ENCODE results near the gene TACR1. TPM values are rescaled to one million over a fixed set of nuclear protein-coding genes. Genes with fewer than 3 reads are reported as not detected.

The TACR1 gene
- total and polyA plus RNA-seq, 2 of the 13 experiments (the other 11 are each of a cell fraction or from before 2014, with no cell fraction given): not detected

DNA sequence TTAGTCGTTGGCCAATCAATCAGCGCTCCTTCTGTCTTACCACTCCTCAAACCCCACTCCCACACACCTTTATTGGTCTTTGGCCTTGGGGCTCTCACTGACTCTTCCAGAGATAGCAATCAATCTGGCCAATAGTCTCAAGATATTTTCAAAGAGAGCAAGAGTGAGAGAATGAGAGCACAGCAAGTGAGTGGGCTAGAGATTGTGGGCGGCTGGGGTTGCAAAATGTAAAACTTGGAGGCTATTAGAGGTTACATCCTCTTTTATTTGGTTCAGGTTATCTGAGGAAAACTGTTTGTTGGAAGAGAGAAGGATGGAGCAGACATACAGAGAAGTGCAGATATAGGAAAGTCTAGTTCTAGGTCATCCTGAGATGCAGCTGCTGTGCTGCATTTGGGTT is 32.8 kb downstream of the TACR1 start:
- peaks cover 4% of the 10 kb centered on the region for H3K4me1 ChIP-seq (ENCODE audit: insufficient read depth, low read length)
- no peak overlapping the region for H3K27ac ChIP-seq (ENCODE audit: extremely low read length, insufficient read depth, low read length)
- intact Hi-C loops (cut with micrococcal nuclease; ENCODE audit: unreplicated experiment) (no loop called here), in situ Hi-C loops (cut with HindIII; ENCODE audit: extremely low pct_ligation_motif_present, low pct_unique_long_range_greater_than_20kb) (no loop called here)
- FAIRE-seq (no peak), DNase-seq (ENCODE audit: low spot score) (no peak), ATAC-seq (no peak)
- no peaks in the 10 kb centered on the region for H3K27me3 ChIP-seq (ENCODE audit: control insufficient read depth in 1 of 2, insufficient read depth in 2 of 2, low read length in 2 of 2)
- ChIA-PET POLR2A (no interaction called here), CTCF (ENCODE audit: low intra/inter-chr PET ratio, low total read pairs) (no interaction called here)
- no peaks in the 10 kb centered on the region for H3K9me3 ChIP-seq (ENCODE audit: low read length)
- WGBS (ENCODE audit: low lambda C conversion rate): 23% methylated on average over 3 of the region's 3 CpGs
- H3K4me3 ChIP-seq (replicated peaks in 1 of 3; ENCODE audit: insufficient read depth in 1 of 3, low read depth in 2 of 3, low read length in 3 of 3): no peak overlapping the region
- TF ChIP-seq MYNN (CRISPR knock-in tag; IDR thresholded peaks at IDR 0.05; ENCODE audit: low read depth): no peak
- TF ChIP-seq, protein P1, sequence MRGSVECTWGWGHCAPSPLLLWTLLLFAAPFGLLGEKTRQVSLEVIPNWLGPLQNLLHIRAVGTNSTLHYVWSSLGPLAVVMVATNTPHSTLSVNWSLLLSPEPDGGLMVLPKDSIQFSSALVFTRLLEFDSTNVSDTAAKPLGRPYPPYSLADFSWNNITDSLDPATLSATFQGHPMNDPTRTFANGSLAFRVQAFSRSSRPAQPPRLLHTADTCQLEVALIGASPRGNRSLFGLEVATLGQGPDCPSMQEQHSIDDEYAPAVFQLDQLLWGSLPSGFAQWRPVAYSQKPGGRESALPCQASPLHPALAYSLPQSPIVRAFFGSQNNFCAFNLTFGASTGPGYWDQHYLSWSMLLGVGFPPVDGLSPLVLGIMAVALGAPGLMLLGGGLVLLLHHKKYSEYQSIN (CRISPR knock-in tag; IDR thresholded peaks at IDR 0.05; ENCODE audit: borderline replicate concordance): no peak
- H3K9ac ChIP-seq (ENCODE audit: insufficient read depth, low read depth, low read length): no peak overlapping the region
- no TSS peak for BruUV-seq (replicated peaks)
- no peaks in the 10 kb centered on the region for H3K36me3 ChIP-seq (replicated peaks in 1 of 2; ENCODE audit: control insufficient read depth in 1 of 2, insufficient read depth in 2 of 2, low read length in 2 of 2)
- no peak overlapping the region for H3K4me2 ChIP-seq (ENCODE audit: low read depth, low read length)
- no peak overlapping the region for H2AFZ ChIP-seq (ENCODE audit: low read length)
- no peaks in the 10 kb centered on the region for H4K20me1 ChIP-seq (ENCODE audit: insufficient read depth, low read length)
- no peaks in the 10 kb centered on the region for H3K79me2 ChIP-seq (ENCODE audit: insufficient read depth, low read length)

DNA sequence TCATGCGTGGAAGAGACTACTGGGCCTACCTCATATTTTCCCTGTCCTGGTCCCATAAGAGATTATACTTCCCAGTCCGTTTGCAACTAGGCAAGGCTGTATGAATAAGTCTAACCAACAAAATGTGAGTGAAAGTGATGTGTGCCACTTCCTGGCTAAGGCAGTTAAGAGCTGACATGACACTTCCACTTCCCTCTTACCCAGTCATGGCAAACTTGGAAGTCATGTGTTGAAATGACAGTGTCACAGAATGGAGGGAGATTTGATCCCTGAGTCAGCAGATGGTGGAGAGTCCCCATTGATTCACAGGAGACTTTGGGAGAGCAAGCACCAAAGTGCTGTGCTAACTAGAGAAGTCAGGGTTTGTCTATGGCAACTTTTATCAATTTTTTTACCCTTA is 36.4 kb downstream of the TACR1 start:
- no TSS peak for BruUV-seq (replicated peaks)
- H3K36me3 ChIP-seq (replicated peaks in 1 of 2; ENCODE audit: control insufficient read depth in 1 of 2, insufficient read depth in 2 of 2, low read length in 2 of 2): no peaks in the 10 kb centered on the region
- H4K20me1 ChIP-seq (ENCODE audit: insufficient read depth, low read length): no peaks in the 10 kb centered on the region
- FAIRE-seq (no peak), ATAC-seq (no peak), DNase-seq (ENCODE audit: low spot score) (no peak)
- no peak overlapping the region for H3K4me2 ChIP-seq (ENCODE audit: low read depth, low read length)
- POLR2A ChIA-PET: no interaction called here
- no peak overlapping the region for H2AFZ ChIP-seq (ENCODE audit: low read length)
- in situ Hi-C loops (cut with HindIII; ENCODE audit: extremely low pct_ligation_motif_present, low pct_unique_long_range_greater_than_20kb): no loop called here
- no peak overlapping the region for H3K4me3 ChIP-seq (replicated peaks in 1 of 3; ENCODE audit: insufficient read depth in 1 of 3, low read depth in 2 of 3, low read length in 3 of 3)
- 53% methylated on average over 2 of the region's 2 CpGs for WGBS (ENCODE audit: low lambda C conversion rate)
- intact Hi-C loops (cut with micrococcal nuclease; ENCODE audit: unreplicated experiment): no loop called here
- no peaks in the 10 kb centered on the region for H3K27me3 ChIP-seq (ENCODE audit: control insufficient read depth in 1 of 2, insufficient read depth in 2 of 2, low read length in 2 of 2)
- no peaks in the 10 kb centered on the region for H3K9me3 ChIP-seq (ENCODE audit: low read length)
- H3K27ac ChIP-seq (ENCODE audit: extremely low read length, insufficient read depth, low read length): no peak overlapping the region
- no peaks in the 10 kb centered on the region for H3K79me2 ChIP-seq (ENCODE audit: insufficient read depth, low read length)
- no peak for TF ChIP-seq ZNF333 (CRISPR knock-in tag; IDR thresholded peaks at IDR 0.05; ENCODE audit: borderline replicate concordance)
- TF ChIP-seq ONECUT2 (CRISPR knock-in tag; IDR thresholded peaks at IDR 0.05): no peak
- 0 out of 2 replicates have a peak, but pooled peaks have one; percentile 49 for TF ChIP-seq MAFG (CRISPR knock-in tag; IDR thresholded peaks at IDR 0.05)
- TF ChIP-seq ZNF644 (CRISPR knock-in tag; IDR thresholded peaks at IDR 0.05; ENCODE audit: low read depth): no peak
- TF ChIP-seq MAFF (IDR thresholded peaks at IDR 0.05; ENCODE audit: low read depth, low read length): peak; percentile 77
- no peak for TF ChIP-seq ZNF570 (CRISPR knock-in tag; IDR thresholded peaks at IDR 0.05; ENCODE audit: borderline replicate concordance)
- no peak for TF ChIP-seq MLLT10 (CRISPR knock-in tag; IDR thresholded peaks at IDR 0.05)
- no peak for TF ChIP-seq ZNF251 (CRISPR knock-in tag; IDR thresholded peaks at IDR 0.05)
- TF ChIP-seq NFIB (CRISPR knock-in tag; IDR thresholded peaks at IDR 0.05; ENCODE audit: borderline replicate concordance): no peak
- peak; percentile 81; the same call in 1 of the 2 replicates for TF ChIP-seq ZNF317 (CRISPR knock-in tag; IDR thresholded peaks at IDR 0.05)
- TF ChIP-seq ZNF879 (CRISPR knock-in tag; IDR thresholded peaks at IDR 0.05): no peak
- peak; percentile 53 to 78; a peak in 3 of 4 replicates for TF ChIP-seq MAFK (conservative IDR thresholded peaks at IDR 0.05 in 1 of 2, IDR thresholded peaks at IDR 0.05 in 1 of 2; ENCODE audit: low read length in 2 of 2)
- CTCF ChIA-PET (ENCODE audit: low intra/inter-chr PET ratio, low total read pairs): no interaction called here
- H3K9ac ChIP-seq (ENCODE audit: insufficient read depth, low read depth, low read length): no peak overlapping the region
- no peaks in the 10 kb centered on the region for H3K4me1 ChIP-seq (ENCODE audit: insufficient read depth, low read length)
